CD14-positive monocyte (primary cell): ENCODE results near the gene CDKN2B. TPM values are rescaled to one million over a fixed set of nuclear protein-coding genes. Genes with fewer than 3 reads are reported as not detected.

ENCODE experiments used
- DNase-seq, 3 donors: peaks; one replicate each; pipeline ENCODE4 v3.0.0-alpha.2; 2011 to 2022
- H2AFZ ChIP-seq: 2 replicates; pipeline ENCODE4 v1.6.0; 2012; ENCODE audit warnings: mild to moderate bottlenecking, low read depth, low read length, inconsistent platforms; ENCODE audit not compliant: insufficient read depth, poor library complexity, severe bottlenecking
- H3K27ac ChIP-seq, 2 donors: 1 replicate in 1 of 2; 2 replicates in 1 of 2; pipeline ENCODE4 v1.5.1; 2012 to 2013; ENCODE audit warnings: low read length in 2 of 2, control low read depth in 1 of 2, inconsistent platforms in 1 of 2, low read depth in 1 of 2, mild to moderate bottlenecking in 1 of 2
- H3K27me3 ChIP-seq, 2 donors: one replicate each; pipeline versions ENCODE4 v1.6.0 to v1.6.1; 2011 to 2013; ENCODE audit warnings: low read length in 2 of 2; ENCODE audit not compliant: control insufficient read depth in 2 of 2, insufficient read depth in 2 of 2
- H3K36me3 ChIP-seq, 2 donors: replicated peaks in 1 of 2; 1 replicate in 1 of 2; 2 replicates in 1 of 2; pipeline versions ENCODE4 v1.5.1 to v1.6.1; 2012 to 2013; ENCODE audit warnings: low read length in 2 of 2, control low read depth in 1 of 2, inconsistent platforms in 1 of 2, mild to moderate bottlenecking in 1 of 2; ENCODE audit not compliant: insufficient read depth in 2 of 2, control insufficient read depth in 1 of 2
- H3K4me1 ChIP-seq, 2 donors: 1 replicate in 1 of 2; 2 replicates in 1 of 2; pipeline versions ENCODE4 v1.5.1 to v1.6.1; 2012 to 2013; ENCODE audit warnings: low read length in 2 of 2, control low read depth in 1 of 2, inconsistent platforms in 1 of 2, mild to moderate bottlenecking in 1 of 2, moderate library complexity in 1 of 2; ENCODE audit not compliant: insufficient read depth in 2 of 2, control insufficient read depth in 1 of 2
- H3K4me2 ChIP-seq: replicated peaks from 2 replicates; pipeline ENCODE3; 2012; ENCODE audit warnings: low read length, moderate library complexity, mild to moderate bottlenecking; ENCODE audit not compliant: poor library complexity, severe bottlenecking; ENCODE audit errors: extremely low read depth
- H3K4me3 ChIP-seq, 3 experiments: fragments of 200-600 bp in 1 of 3; sonication (generic) in 1 of 3; replicated peaks in 1 of 3; 1 replicate in 2 of 3; 2 replicates in 1 of 3; pipeline ENCODE4 v1.5.1; 2011 to 2013; ENCODE audit warnings: low read length in 3 of 3, mild to moderate bottlenecking in 3 of 3, control low read depth in 2 of 3, low read depth in 2 of 3, inconsistent platforms in 1 of 3, moderate library complexity in 1 of 3
- H3K79me2 ChIP-seq: 2 replicates; pipeline ENCODE4 v1.6.0; 2012; ENCODE audit warnings: mild to moderate bottlenecking, control low read depth, inconsistent platforms, low read length, moderate library complexity; ENCODE audit not compliant: insufficient read depth
- H3K9ac ChIP-seq: 2 replicates; pipeline ENCODE4 v1.6.0; 2017; ENCODE audit warnings: low read length, mild to moderate bottlenecking; ENCODE audit not compliant: insufficient read depth, poor library complexity, severe bottlenecking
- H3K9me3 ChIP-seq, 2 donors: replicated peaks in 1 of 2; 1 replicate in 1 of 2; 2 replicates in 1 of 2; pipeline versions ENCODE4 v1.5.1 to v1.6.1; 2012 to 2013; ENCODE audit warnings: low read length in 2 of 2, control low read depth in 1 of 2; ENCODE audit not compliant: control insufficient read depth in 1 of 2, insufficient read depth in 1 of 2
- H4K20me1 ChIP-seq: 2 replicates; pipeline ENCODE4 v1.6.0; 2012; ENCODE audit warnings: mild to moderate bottlenecking, low read length, control low read depth, moderate library complexity; ENCODE audit not compliant: insufficient read depth
- H3K27ac Mint-ChIP-seq, 7 donors: one replicate each; pipeline ENCODE4 v1.8.0; 2020; ENCODE audit warnings: mild to moderate bottlenecking in 7 of 7, mixed read lengths in 7 of 7, moderate library complexity in 6 of 7, inconsistent platforms in 2 of 7
- H3K27me3 Mint-ChIP-seq, 3 donors: one replicate each; pipeline ENCODE4 v1.8.0; 2021 to 2022; ENCODE audit warnings: low read depth in 3 of 3, mild to moderate bottlenecking in 3 of 3, mixed read lengths in 3 of 3, moderate library complexity in 3 of 3, inconsistent platforms in 1 of 3
- H3K36me3 Mint-ChIP-seq, 2 donors: one replicate each; pipeline ENCODE4 v1.8.0; 2020; ENCODE audit warnings: mixed read lengths in 2 of 2, inconsistent platforms in 1 of 2, mild to moderate bottlenecking in 1 of 2
- H3K4me1 Mint-ChIP-seq: one replicate; pipeline ENCODE4 v1.8.0; 2020; ENCODE audit warnings: mild to moderate bottlenecking, mixed read lengths
- H3K4me3 Mint-ChIP-seq, 2 donors: one replicate each; pipeline ENCODE4 v1.8.0; 2020; ENCODE audit warnings: mild to moderate bottlenecking in 2 of 2, mixed read lengths in 2 of 2, moderate library complexity in 1 of 2
- H3K9me3 Mint-ChIP-seq, 7 donors: one replicate each; pipeline ENCODE4 v1.8.0; 2020 to 2022; ENCODE audit warnings: mixed read lengths in 7 of 7, mild to moderate bottlenecking in 6 of 7, moderate library complexity in 6 of 7, inconsistent platforms in 2 of 7
- WGBS: methylation state at CpG from one replicate; pipeline ENCODE4 v1.1.5; 2013; ENCODE audit warnings: missing lambda C conversion rate; ENCODE audit not compliant: insufficient coverage; 5-methylcytosine and 5-hydroxymethylcytosine counted together
- intact Hi-C, 2 donors: fragments of 100-400 bp; cut with micrococcal nuclease; formaldehyde crosslinking; loops; one replicate each; pipeline versions ENCODE4 v1.15.0 to v1.15.1; 2023
- polyA plus RNA-seq, 3 donors: library from polyadenylated mRNA; depleted of rRNA in 1 of 3; unstranded in 2 of 3; stranded (reverse) in 1 of 3; fragments of 300-500 nt in 2 of 3; fragments of >200 nt in 1 of 3; fragmentation: Illumina TruSeq in 2 of 3; gene quantifications; 1 replicate in 2 of 3; 2 replicates in 1 of 3; pipeline ENCODE4 v1.2.3, GENCODE V29; 2012 to 2021
- small RNA-seq: library from RNA; depleted of rRNA; stranded (forward); fragments of <200 nt; gene quantifications from one replicate; pipeline ENCODE3, GENCODE V24; 2012; ENCODE audit warnings: low read depth; ENCODE audit not compliant: insufficient read length
- TF ChIP-seq, protein P1 (sequence below): fragments of 200-600 bp; IDR thresholded peaks from one replicate; pipeline ENCODE4 v1.8.0; 2022; ENCODE audit warnings: antibody characterized with exemption, mild to moderate bottlenecking

The CDKN2B gene
- polyA plus RNA-seq, 3 donors, result 1.2 to 6.7 (median 2.7) TPM

- Histone ChIP-seq H3K27me3 (peaks cover 21 to 54% of the 10 kb centered on the region in 2 donors), H3K36me3 (no peaks in the 10 kb centered on the region), H3K4me1 (no peaks in the 10 kb centered on the region), H3K79me2 (no peaks in the 10 kb centered on the region), H4K20me1 (no peaks in the 10 kb centered on the region), H3K9me3 (no peaks in the 10 kb centered on the region), H3K4me3 (no peak overlapping the region), H3K27ac (no peak overlapping the region), H2AFZ (no peak overlapping the region), H3K4me2 (no peak overlapping the region), H3K9ac (no peak overlapping the region)
- TF ChIP-seq, protein P1, sequence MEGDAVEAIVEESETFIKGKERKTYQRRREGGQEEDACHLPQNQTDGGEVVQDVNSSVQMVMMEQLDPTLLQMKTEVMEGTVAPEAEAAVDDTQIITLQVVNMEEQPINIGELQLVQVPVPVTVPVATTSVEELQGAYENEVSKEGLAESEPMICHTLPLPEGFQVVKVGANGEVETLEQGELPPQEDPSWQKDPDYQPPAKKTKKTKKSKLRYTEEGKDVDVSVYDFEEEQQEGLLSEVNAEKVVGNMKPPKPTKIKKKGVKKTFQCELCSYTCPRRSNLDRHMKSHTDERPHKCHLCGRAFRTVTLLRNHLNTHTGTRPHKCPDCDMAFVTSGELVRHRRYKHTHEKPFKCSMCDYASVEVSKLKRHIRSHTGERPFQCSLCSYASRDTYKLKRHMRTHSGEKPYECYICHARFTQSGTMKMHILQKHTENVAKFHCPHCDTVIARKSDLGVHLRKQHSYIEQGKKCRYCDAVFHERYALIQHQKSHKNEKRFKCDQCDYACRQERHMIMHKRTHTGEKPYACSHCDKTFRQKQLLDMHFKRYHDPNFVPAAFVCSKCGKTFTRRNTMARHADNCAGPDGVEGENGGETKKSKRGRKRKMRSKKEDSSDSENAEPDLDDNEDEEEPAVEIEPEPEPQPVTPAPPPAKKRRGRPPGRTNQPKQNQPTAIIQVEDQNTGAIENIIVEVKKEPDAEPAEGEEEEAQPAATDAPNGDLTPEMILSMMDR, result no peak
- Mint-ChIP-seq H3K36me3 (peaks cover 0 to 4% of the 10 kb centered on the region in 2 donors), H3K27ac (no peak overlapping the region), H3K4me3 (no peak overlapping the region), H3K4me1 (no peaks in the 10 kb centered on the region), H3K9me3 (peaks cover 0 to 13% (median 12%) of the 10 kb centered on the region in 7 donors), H3K27me3 (peaks cover 30 to 41% (median 37%) of the 10 kb centered on the region in 3 donors)
- intact Hi-C loops, result no loop called here
- WGBS, result no CpG with 5 or more reads among the region's 2 CpGs
- DNase-seq, result no peak
Observed at GRCh38 chr9:21958833-21959232, 50.3 kb downstream of the CDKN2B start.

Small RNA genes lying within 50 kb of the gene (small RNA-seq; reads per million reads assigned to genes)
- gene RF02045, result not detected

Other genes starting within 250 kb of the CDKN2B start
- gene MTAP, start 206.7 kb downstream of the CDKN2B start, polyA plus RNA-seq, result 10 to 100 TPM in 1 of 3 donors, 1 to 10 TPM in 2; 7.4 to 11.3 (median 7.8) TPM
- 1 to 10 TPM in 2 of 3 donors, under 1 TPM in 1; 0.86 to 1.6 (median 1.1) TPM for gene CDKN2A, start 14.9 kb downstream of the CDKN2B start, polyA plus RNA-seq
- gene CDKN2B-AS1, start 14.5 kb downstream of the CDKN2B start, polyA plus RNA-seq, result under 1 TPM; 0.35 to 0.55 (median 0.50) TPM